SK-N-MC (cell line): ENCODE results near the gene SENP3.

Source experiments
- EZH2 ChIP-seq: fragments of 200-600 bp; sonication (generic); IDR thresholded peaks from one replicate; pipeline ENCODE4 v1.6.1; 2017; ENCODE audit warnings: antibody characterized with exemption
- FOXP2 ChIP-seq: optimal IDR thresholded peaks from 2 replicates; pipeline ENCODE3; 2011; ENCODE audit warnings: mild to moderate bottlenecking, moderate library complexity; ENCODE audit not compliant: insufficient read depth; ENCODE audit errors: extremely low read length, control extremely low read depth
- POLR2AphosphoS5 ChIP-seq: IDR thresholded peaks from 2 replicates; pipeline ENCODE4 v1.6.1; 2012; ENCODE audit warnings: mild to moderate bottlenecking, low read depth, low read length, borderline replicate concordance

GRCh38 chr17:7538891-7539545 is 22.7 kb upstream of the SENP3 start:
- TF ChIP-seq EZH2 (no peak), POLR2AphosphoS5 (no peak), FOXP2 (no peak)
